ENCODE data around the gene SNX9.

The SNX9 gene

DNA sequence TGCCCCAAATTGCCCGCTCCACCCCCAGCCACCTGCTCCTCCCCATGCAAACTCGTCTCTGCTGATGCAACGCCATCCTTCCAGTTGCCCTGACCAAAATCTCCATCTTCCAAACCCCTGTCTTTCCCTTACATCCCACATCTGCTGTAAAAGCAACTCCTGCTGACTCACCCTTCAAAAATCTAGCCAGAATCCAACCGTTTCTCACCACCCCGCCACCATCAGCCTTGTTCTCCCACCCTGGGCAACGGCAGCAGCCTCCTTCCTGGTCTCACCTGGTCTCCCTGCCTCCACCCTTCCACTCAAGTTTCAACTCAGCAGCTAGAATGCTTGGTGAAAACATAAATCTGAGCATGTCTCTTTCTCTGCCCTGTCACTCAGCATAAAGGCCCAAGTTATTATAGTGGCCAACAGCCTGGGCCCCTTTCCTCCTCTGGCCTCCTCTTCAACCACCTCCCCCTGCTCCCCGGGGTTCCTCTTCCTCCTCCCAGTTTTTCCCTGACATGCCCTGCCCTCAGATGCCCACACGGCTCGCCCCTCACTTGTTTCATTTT is 151.4 kb downstream of the SNX9 start:
- in situ Hi-C loops (cut with HindIII; ENCODE audit: low sequenced_read_pairs) = loop anchor here (5.0 kb wide), 1 partner anchor 43 kb away; no protein-coding TSS in a partner anchor

DNA sequence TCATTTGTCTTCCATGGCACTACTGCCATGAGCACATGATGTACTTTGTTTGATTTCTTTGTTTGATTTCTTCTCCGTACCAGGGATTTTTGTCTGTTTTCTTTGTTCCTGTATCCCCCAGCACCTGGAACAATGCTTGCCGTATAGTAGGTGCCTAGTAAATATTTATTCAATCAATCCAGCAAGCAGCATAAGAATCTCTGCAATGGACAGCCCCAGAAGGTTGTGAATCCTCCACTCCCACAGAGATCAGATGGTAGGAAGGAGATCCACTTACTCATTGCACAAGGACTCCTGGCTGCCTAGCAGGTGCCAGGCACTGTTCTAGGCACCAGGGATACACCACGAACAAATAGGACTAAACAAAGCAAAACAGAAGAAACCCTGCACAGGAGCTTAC is 151.9 kb downstream of the SNX9 start:
- in situ Hi-C loops (cut with HindIII; ENCODE audit: low sequenced_read_pairs) = loop anchor here (5.0 kb wide), 1 partner anchor 42 kb away; no protein-coding TSS in a partner anchor

DNA sequence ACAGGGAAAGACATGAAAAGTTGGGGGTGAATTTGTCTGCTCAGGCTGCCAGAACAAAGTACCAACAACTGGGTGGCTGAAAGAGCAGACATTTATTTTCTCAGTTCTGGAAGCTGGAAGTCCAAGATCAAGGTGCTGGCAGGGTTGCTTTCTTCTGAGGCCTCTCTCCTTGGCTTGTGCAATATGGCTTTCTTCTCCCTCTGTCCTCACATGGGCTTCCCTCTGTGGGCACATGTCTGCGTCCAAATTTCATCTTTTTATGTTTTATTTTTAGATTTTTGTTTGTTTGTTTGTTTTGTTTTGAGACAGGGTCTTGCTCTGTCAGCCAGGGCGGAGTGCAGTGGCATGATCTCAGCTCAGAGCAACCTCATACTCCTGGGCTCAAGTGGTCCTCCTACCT is 152.4 kb downstream of the SNX9 start:
- in situ Hi-C loops (cut with HindIII; ENCODE audit: low sequenced_read_pairs) = no loop called here

DNA sequence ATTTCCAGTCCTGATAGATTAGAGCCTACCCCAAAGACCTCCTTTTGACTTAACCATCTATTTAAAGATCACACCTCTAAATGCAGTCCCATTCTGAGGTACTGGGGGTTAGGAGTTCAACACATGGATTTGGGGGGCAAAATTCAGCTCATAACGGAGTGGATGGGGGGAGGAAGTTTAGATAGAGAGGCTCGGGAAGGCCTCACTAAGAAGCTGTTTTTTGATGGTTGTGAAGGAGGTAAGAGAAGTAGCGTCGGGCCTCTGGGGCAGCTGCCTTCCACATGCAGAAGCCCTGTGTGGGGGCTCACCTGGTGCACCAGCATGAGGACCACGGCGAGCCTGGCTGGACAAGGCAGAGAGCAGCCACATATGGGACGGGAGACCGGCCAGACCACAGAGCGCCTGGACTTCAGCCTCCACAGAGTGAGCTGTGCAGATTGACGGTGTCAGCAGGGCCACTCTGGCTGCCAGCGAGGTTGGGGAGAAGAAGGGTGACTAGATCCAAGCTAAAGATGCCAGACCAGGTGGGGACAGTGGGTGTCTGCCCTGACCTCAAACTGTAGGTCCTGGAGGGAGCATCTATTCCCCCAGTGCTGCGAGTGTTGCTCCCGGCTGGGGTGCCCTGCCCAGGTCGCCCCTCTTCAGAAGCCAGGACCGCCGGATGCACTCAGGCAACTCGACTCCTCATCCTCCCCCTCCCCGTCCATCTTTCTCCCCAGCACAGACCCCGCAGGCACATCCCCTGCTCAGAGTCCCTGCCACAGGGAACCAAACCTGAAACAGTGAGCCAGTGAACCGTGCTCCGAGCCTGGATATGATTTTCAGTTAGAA is 153.5 kb downstream of the SNX9 start:
- in situ Hi-C loops (cut with HindIII; ENCODE audit: low sequenced_read_pairs) = no loop called here

DNA sequence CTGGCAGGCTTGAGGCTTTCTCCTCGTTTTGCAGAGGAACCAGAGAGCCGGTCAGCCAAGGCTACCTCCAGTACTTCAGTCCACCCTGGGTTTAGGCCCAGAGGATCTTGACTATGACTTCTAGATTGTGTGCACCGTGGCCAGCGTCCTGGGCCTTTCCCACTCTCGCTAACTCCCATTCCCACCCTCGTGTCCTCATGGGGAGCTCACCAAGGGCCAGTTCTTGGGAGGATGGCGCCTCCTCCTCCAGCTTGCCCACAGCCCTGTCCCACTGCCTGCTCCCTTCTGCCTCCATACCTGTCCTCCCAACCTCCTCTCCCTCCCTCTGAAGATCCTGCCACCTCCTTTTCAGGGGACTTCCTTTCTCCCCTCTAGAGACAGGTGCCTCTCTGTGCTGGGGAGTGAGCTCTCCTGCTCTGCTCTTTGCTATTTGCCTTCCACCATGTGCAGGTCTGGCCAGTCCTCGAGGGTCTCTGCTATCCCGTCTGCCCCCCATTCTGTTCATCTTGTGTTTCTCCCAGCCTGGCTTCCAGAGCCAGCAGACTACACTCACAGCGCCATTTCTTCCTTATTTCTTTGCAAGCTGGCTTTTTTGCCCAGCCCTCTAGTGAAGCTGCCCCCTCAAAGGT is 154.2 kb downstream of the SNX9 start:
- in situ Hi-C loops (cut with HindIII; ENCODE audit: low sequenced_read_pairs) = no loop called here

DNA sequence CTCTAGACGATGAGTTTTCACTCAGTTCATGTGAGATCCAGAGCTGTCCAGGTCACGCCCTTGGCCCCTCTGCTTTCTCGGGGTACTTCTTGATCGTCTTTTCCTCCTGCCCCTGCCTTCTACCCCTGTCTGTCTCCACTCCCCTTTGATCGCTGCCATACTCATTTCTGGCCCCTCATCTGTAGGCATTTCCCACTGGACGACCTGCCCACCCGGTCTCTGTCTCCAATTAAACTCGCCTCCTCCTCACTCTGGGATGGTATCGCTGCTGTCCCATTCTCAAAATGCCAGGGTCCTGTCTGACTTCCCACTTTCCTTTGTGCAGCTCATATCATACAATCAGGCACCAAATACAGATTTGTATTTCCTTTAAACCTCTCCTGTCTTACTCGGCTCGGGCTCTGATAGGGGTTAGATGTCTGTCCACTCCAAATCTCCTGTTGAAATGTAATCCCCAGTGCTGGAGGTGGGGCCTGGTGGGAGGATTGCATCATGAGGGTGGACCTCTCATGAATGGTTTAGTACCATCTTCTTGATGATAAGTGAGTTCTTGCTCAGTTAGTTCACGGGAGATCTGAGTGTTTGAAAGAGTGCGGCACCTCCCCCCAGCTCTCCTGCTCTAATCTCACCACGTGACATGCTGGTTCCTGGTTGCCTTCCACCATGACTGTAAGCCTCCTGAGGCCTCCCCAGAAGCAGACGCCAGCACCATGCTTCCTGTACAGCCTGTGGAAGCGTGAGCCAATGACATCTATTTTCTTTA is 155.2 kb downstream of the SNX9 start:
- in situ Hi-C loops (cut with HindIII; ENCODE audit: low sequenced_read_pairs) = no loop called here

DNA sequence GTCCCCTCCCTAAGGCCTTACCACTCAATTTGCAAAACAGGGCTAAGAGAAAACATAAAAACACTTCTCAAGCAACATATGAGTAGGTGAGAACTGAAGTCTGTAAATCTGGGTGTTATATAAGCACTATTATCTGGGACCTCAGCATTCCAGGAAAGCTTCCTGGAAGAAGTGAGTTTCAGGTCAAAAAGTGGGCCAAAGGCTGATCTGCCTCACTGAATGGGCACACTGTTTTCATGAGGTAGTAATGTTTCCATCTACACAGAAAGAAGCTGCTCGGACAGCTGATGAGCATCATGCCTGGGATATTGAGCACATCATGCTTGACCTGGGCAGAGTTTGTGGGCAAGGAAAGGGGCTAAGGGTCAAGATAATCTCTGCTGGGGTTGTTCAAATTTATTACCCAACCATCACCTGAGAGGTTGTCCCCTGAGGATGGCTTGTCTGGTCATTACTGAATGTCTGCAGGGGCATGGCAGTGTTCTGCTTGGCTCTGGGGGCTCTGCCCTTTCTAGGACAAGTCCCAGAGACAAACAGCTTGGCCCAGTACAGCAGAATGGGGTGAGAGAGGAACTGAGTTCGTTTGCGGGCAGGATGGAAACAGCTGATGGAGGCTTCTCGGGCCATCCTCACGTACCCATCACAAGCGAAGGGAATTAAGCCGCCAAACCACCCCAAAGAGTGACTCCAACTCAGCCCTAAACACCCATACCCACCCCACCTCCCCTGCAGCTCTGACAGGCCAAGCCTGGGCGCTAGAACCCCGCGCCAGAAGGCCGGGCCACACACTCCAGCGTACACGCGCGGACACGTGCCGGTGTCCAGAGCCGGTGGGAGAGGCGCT is 157.5 kb downstream of the SNX9 start:
- in situ Hi-C loops (cut with HindIII; ENCODE audit: low sequenced_read_pairs) = no loop called here

DNA sequence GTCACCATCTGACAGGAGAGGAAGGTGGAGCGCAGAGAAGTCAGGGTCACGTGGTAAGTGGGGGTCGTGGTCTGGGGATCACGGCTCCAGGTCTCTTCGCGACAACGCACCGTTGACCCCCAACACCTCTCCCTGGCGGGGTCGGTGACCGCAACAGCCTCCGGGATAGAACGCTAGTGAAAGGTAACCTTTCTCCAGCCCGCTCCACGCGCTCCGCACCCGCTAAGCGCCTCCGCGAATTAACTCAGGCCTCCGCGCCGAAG is 158.0 kb downstream of the SNX9 start:
- in situ Hi-C loops (cut with HindIII; ENCODE audit: low sequenced_read_pairs) = no loop called here

DNA sequence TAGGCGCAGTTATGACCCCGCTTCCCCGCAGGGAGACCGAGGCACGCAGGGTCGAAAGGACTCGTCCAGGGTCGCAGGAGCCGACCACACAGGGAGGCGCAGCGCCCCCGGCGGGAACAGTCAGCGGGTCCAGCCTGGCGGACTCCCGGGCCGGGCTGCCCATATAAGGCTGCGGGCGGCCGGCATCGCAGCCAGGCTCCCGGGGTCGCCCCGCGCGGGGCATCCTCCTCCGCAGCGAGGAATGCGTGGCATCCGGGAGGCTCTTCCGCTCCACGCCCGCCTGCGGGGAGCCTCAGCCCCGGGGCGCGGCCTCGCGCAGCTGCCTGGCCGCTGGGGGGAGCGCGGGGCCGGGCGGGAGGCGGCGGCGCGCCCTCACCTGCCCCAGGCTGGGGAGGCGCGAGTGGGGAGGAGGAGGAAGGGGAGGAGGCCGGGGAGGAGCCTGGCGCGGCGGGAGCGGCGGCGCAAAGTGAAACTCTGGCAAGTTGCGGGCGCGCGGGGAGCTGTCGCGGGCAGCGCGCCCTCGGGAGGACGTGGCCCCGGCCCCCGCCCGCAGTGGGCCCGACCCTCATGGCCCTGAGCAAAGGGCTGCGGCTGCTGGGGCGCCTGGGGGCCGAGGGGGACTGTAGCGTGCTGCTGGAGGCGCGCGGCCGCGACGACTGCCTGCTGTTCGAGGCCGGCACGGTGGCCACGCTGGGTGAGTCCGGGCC is 158.5 kb downstream of the SNX9 start, which contains the start of gene SYNJ2:
SYNJ2 (plus strand) TSS at position 469 of the 707 bp plus-strand sequence; CDS start at position 568, 99 bp downstream.
- in situ Hi-C loops (cut with HindIII; ENCODE audit: low sequenced_read_pairs) = no loop called here

DNA sequence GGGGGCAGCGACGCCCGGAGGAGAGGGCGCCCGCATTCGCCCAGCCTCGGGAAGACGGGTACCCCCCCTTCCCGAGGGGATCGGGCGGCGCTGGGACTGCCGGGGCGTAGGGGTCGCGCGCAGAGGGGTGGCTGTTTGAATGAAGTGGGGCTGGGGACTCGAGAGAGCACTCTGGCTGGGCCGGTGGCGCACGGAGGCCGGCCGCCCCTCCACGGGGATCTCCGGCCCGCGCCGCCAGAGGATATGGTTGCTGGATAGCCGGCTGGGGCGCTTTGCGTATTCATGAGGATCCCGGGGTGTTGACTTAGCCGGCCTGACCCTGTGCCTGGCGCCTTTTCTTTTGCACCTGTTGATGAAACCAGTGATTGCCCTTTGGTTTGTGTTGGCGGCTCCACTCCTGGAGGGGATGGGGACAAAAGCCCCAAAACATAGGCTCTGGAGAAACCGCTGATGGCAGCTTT is 159.1 kb downstream of the SNX9 start:
- in situ Hi-C loops (cut with HindIII; ENCODE audit: low sequenced_read_pairs) = no loop called here

DNA sequence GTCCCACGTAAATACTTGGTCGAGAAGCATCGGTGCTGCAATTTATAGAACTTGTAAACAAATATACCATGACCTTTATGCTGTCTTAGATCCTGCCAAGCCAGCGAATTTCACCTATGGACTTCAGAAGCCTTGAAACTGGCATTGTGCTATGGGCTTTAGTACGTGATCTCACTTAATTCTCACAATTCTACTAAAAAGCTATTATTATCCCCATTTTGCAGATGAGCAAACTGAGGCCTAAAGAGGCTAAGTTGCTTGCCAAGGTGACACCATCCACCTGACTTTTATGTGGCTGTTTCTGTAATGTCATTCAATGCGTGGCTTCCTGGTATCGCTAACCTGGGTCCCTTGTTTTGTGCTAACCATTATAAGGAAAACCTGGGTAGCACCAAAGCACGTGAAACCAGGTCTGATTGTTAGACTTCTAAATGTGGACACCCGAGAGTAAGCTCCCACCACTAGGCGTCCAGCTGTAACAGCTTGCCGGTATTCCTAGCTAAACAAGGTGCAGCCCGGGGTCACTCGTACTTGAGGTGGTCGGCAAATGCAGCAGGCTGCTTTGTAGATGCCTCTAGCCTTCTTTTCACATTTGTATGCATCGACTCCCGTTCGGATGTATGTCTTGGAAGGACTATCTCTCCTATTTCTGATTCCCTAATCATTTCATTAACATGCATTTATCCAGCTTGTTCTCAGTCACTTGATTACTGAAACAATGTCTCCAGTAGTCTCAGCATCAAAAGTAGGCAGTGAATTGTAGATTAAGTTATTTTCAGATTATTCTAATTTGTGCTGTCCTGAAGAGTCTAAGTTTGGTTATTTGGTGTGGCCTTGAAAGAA is 159.7 kb downstream of the SNX9 start:
- in situ Hi-C loops (cut with HindIII; ENCODE audit: low sequenced_read_pairs) = no loop called here

DNA sequence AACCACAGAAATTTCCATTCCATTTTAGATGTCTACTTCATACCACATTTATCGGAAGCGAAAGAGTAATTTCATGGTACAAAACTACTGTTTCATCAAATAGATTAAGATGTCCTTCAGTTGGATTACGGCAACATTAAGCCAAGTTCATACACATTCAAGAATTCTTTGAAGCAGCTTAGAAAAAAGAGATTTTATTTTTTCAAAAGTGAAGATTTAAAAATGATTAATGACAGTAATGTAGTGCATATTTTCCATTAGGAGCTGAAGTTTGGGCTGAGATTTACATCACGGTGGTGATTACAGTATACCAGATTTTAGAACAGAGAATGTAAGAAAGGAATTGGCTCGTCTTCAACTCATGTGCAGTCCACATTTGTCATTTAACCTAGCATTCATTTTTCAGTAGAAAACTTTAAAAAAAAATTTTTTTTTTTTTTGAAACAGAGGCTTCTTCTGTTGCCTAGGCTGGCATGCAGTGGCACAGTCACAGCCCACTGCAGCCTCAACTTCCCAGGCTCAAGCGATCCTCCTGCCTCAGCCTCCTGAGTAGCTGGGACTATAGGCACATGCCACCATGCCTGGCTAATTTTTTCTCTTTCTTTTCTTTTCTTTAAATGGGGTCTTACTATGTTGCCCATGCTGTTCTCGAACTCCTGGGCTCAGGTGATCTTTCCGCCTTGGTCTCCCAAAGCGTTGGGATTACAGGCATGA is 160.5 kb downstream of the SNX9 start:
- in situ Hi-C loops (cut with HindIII; ENCODE audit: low sequenced_read_pairs) = no loop called here

DNA sequence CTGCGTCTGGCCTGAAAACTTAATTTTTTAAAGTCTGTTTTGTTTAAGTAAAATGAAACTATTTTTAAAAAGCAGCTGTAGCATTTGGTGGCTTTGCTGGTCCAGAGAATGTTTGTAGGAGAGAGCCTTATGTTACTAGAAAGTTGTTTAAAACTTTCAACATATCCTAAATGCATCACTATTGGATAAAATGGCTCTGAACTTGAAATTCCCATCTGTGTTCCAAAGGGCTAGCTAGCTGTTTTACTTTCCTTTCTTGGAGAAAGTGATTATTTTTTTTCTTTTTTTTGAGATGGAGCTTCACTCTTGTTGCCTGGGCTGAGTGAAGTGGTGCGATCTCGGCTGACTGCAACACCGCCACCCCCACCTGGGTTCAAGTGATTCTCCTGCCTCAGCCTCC is 161.1 kb downstream of the SNX9 start:
- in situ Hi-C loops (cut with HindIII; ENCODE audit: low sequenced_read_pairs) = no loop called here

DNA sequence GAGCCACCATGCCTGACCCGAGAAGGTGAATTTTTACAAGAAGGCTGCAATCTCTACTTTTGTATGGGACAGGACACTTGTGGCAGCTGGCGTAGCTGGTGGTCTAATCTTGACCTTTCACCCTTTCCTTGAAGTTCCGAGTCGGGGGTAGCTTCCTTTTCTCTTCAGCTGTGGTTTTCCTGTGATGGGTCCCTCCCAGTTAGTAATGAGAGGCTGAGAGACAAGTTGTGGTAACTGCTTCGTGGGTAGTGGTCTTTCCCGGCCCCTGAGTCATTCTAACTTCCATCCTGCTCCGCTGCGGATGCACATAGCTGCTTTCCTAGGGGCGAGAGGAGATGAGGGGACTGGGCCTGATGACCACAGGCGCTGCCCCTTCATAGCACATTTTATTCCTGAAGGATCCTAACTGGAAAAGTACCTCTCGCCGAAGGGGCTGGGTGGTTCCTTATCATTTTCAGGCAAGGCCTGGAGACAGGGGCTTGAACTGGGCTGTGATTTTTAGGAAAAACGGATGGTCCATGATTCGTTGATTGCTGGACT is 161.7 kb downstream of the SNX9 start:
- in situ Hi-C loops (cut with HindIII; ENCODE audit: low sequenced_read_pairs) = no loop called here

DNA sequence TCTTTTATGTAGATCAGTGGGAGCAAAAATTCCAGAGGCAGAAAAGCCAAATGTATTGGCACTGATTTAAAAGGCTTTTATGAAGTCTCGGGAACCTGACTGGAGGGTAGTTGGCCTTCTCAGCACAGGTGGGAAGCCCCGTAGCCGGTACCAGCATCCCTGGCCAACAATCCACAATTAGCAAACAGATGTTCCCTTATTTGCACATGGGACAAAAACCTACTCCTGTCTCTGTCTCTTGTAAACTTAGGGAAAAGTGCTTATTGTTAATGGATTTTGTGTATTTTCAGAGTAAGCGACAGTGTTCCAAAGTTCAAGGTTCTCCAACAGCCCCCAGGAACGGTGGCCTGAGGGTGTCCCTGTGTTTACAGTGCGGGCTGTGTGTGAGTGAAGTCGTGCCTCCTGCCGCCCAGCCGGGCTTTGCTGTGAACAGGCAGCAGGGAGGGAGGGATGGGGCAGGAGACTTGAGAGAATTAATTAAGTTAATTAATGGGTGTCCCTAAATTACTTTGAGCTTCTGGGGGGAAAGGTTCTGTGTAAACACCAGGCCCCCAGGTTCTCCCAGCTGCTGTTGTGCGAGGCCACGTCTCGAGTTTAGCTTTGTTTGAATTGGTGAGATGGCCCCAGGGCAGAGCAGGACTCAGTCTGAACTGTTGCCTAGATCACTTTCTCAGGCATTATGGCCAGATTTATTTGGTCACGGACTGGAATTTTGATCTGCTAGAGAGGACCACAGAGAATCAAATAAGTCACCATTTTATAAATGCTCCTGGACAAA is 162.5 kb downstream of the SNX9 start:
- in situ Hi-C loops (cut with HindIII; ENCODE audit: low sequenced_read_pairs) = no loop called here

DNA sequence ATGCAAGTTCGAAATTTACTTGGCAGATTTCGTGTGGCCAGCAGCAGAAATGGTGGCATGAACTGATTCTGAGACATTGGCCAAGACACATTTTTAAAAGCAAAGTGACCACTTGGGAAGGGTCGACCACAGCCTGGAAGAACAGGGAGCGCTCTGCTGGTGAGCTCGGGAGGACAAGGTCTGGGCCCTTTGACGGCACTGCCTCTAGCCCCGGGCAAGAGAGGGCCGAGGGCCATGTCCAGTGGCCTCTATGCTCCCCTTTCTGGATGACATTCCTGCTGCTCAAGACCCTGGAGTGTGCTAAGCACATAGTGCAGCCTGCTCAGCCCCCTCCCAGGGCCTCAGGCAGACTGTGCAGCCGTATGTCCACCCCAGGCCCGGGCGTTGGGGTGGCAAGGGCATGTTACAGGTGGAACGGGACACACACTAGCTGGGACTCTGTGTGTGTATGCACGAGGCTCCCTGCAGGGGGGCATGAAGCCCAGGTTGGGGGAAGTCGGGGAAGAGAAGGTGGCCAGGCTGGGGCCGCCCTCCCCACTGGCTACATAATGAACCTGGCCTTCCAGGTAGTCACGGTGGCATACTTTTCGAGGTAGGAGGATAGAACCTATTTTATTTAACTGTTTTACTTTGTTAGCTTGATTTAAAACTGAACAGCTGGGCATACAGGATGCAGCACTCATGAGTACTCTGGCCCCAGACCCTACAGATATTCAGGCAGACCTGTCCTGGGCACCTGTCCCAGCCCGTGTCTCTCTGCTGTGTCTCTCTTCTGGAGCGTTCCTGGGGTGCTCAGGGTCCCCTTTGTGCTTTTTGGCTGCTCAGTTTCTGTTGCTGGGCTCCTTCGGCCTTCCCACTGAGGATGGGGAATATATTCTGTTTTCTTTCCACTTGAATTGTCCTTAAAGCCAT is 165.0 kb downstream of the SNX9 start:
- in situ Hi-C loops (cut with HindIII; ENCODE audit: low sequenced_read_pairs) = no loop called here
